Iris pigment epithelial cell (primary cell): Measurements from ENCODE around the gene HAUS6.
A peak's percentile ranks its signal among the peaks of the same experiment; 100 is the strongest.
"Not testable (repeated sequence)": the region's sequence is repeated elsewhere in the genome, so short reads cannot be mapped to it uniquely, and the experiment has no call there.

Experiments
- DNase-seq: peaks from one replicate; pipeline ENCODE4 v3.0.0-alpha.2; 2011; ENCODE audit warnings: low read depth

HAUS6 gene

GRCh38 chr9:19117039-19117716 lies 14.5 kb upstream of the HAUS6 start:
- no peak for DNase-seq

GRCh38 chr9:19116107-19116790 lies 13.5 kb upstream of the HAUS6 start:
- peak; percentile 67 for DNase-seq

DNA sequence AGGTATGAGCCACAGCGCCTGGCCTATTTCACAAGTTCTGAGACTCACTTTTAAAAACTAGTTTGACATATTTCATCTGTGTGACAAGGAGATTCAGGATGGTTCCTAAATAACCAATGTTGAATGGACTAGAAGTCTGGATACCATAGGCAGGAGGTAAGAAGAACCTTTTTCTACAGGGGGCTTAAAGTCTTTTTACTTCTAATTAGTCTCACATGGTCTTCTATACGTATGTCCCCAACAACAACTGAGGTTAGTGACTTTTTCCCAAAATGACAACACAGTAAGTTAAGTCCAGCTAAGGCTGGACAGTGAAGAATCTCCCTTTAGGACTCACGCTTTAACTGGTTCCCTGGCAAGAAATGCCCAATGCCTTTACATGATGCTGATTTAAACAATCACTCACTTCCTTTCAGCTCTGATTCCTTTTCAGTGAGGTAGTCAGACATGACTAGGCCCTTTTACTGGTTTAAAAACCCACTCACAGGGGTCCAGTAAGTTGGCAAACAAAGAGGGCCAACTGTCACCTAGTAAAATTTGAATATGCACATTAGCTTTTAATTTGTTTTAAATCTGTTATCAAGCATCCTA lies 12.1 kb upstream of the HAUS6 start:
- DNase-seq, result peak; percentile 58

DNA sequence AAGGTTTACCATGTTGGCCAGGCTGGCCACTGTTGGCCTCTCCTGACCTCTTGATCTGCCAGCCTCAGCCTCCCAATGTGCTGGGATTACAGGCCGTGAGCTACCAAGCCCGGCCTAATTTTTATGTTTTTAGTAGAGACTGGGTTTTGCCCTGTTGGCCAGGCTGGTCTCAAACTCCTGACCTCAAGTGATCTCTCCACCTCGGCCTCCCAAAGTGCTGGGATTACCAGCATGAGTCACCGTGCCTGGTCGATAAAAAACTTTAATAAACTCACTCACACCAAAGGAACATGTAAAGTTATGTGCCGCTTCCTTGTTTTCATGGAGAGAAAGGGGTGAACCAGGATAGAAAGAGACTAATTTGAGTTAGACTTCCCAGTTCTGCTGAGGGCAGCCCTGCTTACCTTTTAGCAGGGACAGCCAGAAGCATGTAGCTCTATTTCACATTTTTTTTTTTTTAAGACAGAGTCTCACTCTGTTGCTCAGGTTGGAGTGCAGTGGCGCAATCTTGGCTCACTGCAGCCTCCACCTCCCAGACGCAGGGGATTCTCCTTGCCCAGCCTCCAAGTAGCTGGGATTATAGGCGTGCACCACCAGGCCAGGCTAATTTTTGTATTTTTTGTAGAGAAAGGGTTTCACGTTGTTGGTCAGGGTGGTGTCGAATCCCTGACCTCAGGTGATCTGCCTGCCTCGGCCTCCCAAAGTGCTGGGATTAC lies 11.4 kb upstream of the HAUS6 start:
- peak; percentile 42 for DNase-seq

DNA sequence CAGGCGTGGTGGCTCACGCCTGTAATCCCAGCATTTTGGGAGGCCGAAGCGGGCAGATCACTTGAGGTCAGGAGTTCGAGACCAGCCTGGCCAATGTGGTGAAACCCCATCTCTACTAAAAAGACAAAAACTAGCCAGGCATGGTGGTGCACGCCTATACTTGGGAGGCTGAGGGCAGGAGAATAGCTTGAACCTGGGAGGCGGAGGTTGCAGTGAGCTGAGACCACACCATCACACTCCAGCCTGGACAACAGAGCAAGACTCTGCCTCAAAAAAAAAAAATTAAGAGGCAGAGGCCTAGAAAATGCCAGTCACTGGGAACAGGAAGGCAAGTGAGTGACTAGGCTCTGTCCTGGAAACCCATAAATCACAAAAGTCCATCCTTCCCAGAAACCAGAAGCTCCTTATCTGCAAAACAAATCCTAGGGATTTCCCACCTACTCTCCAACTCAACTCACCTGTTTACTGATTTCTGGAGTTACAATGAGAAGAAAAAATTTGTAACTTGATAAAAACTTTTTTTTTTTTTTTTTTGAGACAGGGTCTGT lies 10.4 kb upstream of the HAUS6 start:
- DNase-seq, result not testable (repeated sequence)

DNA sequence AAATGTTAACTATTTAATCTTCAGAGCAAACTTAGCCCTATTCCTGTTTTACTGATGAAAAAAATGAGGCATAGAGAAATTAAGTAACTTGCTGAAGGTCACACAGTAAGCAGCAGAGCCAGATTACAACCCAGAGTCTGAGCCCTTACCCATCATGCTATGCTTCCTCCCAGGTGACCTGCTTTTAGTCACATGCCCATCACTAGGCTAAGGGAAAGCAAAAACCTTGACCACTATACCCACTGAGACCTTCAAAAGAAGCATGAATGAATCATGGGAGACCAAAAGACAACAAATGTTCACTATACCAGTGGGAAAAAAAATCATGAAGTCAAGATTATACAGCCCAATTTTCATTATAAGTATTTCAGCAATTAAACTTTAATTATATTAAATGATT lies 5.3 kb upstream of the HAUS6 start:
- DNase-seq, result no peak

DNA sequence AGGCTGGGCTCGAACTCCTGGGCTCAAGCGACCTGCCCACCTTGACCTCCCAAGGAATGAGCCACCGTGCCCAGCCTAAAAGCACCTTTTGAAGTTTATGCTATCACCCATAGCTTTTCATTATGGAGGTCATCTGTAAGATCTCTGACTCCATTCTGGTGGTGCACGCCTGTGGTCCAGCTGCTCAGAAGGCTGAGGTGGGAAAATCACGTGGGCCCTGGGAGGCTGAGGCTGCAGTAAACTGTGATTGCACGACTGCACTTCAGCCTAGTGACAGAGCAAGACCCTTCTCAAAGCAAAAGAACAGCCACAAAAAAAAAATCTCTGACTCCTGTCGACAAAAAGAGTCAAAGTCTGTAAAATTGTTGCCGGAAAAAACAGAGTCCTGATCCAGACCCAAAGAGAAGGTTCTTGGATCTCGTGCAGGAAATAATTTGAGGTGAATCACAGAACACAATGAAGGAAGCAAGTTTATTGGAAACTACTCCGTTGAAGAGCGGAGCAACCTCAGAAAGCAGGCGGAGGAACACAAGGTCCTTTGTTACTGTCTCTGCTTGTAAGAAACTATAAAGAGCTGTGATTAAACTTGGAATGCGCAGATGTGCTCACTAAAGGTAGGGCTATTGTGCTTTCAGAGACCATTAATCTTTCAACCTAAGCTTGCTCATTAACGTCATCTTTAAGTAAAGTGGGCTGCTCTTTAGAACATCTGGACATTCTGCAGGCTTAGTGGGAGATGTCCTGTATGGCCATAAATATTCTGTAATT lies 2.0 kb upstream of the HAUS6 start:
- no peak for DNase-seq

DNA sequence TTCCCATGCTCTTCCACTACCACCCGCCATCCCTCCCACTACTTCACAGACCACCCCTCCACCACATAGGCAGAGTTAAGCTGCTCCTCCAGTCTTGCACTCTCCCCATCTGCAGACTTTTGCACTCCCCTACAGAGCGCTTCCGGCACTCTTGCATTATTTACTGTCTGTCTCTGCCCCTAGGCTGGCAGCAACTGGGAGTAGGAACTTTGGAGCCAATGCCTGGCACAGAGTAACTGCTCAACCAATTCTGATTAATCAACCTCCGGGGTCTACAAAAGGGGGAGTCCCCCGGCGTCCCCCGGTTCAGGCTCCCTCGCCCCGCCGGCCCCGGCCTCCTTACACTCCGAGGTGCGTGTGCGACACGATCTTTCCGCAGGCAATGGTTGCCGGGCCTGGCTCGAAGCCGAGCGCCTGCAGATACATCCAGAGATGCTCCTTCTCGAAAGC lies 498 bp downstream of the HAUS6 start:
- no peak for DNase-seq

- no peak for DNase-seq
These were observed 1.5 kb downstream of the HAUS6 start for GRCh38 chr9:19101203-19101602.

GRCh38 chr9:19097431-19097830 lies 5.3 kb downstream of the HAUS6 start:
- not testable (repeated sequence) for DNase-seq

DNA sequence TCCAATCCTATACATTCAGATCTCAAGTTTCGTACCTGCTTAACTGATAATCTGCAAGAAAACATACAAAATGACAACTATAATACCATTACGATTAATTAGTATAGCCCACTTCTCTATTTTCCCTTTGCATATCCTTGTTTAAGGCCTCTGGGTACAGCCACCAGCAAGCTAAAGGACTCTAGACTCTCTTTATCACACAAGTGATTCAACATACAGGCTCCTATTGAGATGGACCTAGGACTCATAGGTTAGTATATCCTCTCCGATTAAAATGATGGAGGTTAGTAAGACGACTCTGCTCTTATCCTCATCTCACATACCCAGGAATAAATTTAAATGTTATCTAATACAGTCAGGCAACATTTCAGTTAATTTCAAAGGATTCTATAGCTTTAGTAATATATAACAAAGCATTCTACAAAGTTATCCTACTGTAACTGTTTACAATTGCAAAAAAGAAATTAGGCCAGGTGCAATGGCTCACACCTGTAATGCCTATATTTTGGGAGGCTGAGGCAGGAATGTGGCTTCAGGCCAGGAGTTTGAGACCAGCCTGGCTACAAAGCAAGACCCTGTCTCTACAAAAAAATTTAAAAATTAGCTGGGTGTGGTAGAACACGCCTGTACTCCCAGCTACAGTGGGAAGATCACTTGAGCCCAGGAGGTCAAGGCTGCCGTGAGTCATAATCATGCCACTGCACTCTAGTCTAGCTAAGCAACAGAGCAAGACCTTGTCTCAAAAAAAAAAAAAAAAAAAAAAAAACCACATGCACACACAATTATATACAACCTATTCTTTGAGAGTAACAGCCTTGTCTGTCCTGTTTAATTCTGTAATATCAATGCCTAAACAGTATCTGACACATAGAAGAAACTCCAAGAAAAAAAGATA lies 15.4 kb downstream of the HAUS6 start:
- DNase-seq, result peak; percentile 75

DNA sequence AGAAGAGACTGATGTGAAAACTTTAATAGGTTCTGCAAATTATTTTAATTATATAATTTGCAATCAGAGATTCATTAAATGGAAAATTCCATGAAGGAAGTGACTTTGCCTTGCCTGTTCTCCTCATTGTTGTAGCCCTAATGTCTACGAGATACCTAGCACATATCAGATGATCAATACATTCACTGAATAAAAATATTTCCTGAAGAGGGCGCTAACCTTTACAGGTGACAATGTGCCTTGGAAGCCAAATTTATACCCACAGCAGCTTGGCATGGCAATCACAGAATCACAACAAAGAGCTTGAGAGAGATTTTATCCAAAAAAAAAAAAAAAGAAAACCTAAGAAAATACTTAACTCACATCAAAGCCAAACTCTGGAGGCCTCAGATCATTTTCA lies 17.4 kb downstream of the HAUS6 start:
- DNase-seq, result no peak

DNA sequence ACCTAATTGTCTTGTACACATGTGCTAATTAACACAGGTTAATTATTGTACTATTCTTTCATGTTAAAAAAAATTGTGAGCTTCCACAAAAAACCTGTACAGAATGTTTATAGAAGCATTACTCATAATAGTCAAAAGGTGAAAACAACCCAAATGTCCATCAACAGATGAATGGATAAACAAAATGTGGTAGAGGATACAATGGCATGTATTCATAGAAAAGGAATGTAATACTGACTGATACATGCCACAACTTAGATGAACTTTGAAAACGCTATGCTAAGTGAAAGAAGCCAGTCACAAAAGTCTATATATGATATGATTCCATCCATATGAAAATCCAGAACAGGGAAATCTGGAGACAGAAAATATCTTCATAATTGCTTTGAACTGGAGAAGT lies 27.9 kb downstream of the HAUS6 start:
- DNase-seq, result peak; percentile 62

- DNase-seq, result no peak
These were observed 28.5 kb downstream of the HAUS6 start for GRCh38 chr9:19074229-19074628.

DNA sequence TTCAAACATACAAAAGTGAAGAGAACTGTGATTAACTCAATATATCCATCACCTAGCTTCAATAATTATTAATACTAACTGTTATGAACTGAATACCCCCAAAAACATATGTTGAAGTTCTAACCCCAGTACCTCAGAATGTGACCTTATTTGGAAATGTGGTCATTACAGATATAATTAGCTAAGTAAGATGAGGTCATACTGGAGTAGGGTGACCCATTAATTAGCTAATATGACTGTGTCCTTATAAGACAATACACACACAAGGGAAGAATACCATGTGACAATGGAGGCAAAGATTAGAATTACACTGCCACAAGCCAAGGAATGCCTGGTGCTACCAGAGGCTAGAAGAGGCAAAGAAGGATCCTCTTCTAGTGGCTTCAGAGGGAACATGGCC lies 45.7 kb downstream of the HAUS6 start:
- DNase-seq, result no peak

GRCh38 chr9:19050637-19051591 lies 51.8 kb downstream of the HAUS6 start:
- peak; percentile 16 for DNase-seq

DNA sequence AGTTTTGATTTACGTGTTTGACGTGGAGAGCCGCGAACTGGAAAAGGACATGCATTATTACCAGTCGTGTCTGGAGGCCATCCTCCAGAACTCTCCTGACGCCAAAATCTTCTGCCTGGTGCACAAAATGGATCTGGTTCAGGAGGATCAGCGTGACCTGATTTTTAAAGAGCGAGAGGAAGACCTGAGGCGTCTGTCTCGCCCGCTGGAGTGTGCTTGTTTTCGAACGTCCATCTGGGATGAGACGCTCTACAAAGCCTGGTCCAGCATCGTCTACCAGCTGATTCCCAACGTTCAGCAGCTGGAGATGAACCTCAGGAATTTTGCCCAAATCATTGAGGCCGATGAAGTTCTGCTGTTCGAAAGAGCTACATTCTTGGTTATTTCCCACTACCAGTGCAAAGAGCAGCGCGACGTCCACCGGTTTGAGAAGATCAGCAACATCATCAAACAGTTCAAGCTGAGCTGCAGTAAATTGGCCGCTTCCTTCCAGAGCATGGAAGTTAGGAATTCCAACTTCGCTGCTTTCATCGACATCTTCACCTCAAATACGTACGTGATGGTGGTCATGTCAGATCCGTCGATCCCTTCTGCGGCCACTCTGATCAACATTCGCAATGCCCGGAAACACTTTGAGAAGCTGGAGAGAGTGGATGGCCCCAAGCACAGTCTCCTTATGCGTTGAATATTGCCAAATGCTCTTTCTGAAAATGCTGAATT lies 52.6 kb downstream of the HAUS6 start:
- peak; percentile 56 for DNase-seq
